Stimulated activated CD8-positive, alpha-beta memory T cell treated with anti-CD3 and anti-CD28 coated beads, Interleukin-7, amount 100 ng/mL, for 48 hours (primary cell): ENCODE results near the gene ZNF862.
"Not testable (repeated sequence)": the region's sequence is repeated elsewhere in the genome, so short reads cannot be mapped to it uniquely, and the experiment has no call there.

Experiments
- DNase-seq, 2 donors: peaks; one replicate each; pipeline ENCODE4 v3.0.0-alpha.2; 2020; ENCODE audit warnings: low read depth in 1 of 2; ENCODE audit errors: extremely low read depth in 1 of 2

ZNF862 gene

DNA sequence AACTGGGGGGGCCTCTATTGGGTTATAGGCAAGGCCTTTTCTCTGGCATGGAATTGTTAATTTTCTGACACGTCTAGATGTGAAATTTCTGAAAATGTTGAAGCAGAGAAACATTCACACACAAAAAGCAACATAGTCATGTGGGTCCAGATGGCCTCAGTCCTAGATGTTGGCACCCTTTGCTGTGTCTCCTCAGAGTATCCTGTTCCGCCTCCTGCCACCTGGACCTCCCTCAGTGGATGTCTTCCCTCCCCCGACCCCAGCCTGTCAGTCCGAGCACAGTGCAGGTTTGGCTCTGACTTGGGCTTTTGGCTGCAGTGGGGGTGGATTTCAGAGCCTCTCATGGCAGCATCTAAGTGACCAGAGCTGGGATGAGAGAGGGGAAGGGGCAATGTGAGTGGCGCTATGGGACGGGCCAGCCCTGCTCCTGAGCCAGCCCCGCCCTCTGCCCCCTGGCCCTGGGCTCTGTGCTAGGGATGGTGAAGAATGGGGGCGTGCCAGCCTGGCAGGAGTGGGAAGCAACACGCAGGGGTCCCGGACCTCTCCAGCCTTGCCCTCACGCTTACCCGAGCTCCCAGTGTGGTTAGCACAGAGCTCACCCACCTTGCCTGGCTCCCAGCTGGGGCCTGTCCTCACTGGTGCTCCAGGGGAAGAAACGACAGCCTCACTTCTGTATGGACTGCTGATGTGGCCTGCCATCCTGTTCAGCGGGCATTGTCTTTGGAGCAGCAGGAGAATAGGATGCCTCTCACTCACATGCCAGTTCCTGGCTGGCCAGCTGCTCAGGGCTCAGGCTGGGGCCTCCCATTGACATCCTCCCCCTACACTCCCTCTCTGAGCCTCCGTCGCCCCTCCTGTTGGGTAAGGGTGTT is 41.8 kb downstream of the ZNF862 start:
- DNase-seq, result no peak

DNA sequence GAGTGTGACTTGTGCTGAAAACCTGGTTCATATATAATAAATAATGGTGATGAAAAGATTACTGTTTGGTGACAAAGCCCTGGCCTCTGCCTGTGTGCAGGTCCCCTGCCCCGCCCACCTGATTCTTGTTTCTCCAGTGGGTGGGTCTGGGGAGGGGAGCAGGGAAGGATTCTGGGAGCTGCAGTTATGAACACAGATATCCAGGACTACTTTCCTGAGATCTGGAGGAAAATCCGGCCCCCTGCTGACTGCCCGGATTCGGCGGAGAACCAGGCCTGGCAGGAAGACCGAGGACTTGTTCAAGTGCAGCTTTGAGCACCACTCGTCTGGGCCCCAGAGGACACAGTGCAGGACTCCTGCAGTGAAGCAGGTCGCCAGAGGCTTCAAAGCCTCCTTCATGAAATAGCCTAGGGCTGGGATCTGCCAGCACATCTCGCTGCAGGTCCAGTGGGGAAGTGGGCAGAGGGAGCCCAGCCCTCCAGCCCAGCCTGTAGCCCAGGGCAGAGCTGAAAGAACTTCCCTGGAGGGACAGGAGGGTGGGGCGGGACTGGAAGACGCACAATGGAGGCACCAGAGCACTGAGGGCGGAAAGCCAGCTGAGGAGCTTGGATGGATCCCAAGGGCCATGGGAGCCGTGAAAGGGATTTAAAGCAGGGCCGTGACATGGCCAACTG is 42.6 kb downstream of the ZNF862 start:
- DNase-seq, result no peak

DNA sequence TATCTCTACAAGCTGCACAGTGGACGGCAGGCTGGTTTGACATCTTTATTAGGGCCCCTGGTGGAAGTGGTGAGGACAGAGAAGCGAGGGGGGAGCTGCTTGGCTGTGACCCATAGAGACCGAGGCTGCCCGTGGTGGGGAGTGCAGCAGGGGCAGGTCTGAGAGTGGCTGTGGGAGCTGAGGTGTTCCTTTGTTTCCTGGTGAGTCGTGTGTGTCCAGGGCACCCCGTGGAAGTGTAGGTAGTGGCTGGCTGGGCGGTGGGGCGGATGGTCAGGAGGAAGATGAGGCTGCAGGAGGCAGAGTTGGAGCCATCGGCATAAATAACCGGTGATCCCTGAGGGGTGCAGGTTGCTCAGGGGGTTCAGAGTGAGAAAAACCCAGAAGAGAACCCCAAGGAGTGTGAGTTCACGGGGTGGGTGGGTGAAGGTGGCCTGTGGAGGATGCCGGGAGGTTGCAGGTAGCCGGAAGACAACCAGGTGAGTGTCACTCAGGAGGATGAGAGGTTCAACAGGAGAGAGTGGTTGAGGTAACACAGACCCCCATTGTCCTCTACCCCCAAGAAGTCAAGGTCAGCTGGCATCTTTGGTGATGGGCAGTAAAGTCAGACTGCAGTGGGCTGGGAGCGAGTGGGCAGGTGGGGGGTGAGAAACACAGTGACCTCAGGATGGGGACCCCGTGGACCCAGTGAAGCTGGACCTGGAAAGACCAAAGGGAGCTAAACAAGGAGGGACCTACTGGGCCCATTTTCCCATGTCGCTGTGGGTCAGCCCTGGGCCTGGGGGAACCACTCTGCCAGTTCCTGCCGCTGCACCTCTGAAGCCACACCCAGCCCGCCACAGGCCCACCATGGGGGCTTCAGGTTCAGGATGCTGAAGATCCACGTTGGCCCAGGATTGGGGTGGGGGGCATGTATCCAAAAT is 43.4 kb downstream of the ZNF862 start:
- no peak for DNase-seq

DNA sequence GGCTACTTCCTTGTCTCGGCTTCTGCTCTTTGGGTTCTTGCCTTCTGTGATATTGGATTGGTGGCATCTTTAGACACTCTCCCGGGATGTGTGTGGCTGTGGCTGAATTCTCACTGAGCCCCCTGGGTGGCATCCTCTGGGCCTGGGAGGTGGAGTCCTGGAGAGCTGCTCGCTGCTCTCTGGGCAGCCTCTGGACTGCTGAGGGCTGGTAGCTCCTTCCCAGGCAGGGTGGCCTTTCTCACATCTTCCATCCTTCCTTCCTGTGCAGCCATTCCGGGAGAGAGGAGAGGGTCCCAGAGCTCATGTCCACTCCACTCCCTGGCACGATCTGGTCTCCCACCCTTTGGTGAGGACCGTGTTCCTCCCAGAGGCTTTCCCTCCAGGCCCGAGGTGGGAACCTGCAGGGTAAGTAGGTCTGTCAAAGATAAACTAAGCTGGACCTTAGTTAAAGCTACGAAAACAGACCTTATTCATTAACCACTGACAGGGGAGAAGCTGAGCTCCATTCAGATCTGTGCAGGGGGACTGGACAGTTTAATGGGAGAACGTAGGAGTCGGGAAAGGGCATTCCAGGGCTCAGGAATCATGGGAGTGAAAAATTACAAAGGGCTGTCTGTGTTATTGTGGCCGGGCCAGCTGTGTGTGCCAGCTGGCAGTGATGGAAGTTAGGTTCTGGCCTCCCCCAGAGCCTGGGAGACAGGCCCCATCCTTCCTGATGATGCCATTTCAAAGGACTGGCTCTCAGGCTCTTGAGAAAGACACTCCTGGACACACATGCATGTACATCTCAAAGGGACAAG is 44.3 kb downstream of the ZNF862 start:
- no peak for DNase-seq

DNA sequence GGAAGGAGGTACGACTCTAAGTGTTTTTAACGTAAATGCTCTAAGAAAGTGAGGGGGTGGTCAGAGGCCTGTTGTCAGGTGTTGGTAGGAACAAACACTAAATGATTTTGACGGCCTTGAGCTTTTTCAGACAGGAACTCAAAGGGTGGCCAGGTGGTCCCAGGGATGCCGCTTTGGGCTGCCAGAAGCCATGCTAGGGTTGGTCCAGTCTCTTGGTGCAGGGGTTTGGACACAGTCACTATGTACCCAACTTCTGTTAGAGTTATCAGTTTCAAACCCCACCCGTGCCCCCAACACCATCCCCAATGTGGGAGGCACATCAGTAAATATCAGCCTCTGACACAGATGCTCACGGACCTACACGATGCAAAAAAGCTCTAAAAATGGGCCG is 44.9 kb downstream of the ZNF862 start:
- no peak for DNase-seq

DNA sequence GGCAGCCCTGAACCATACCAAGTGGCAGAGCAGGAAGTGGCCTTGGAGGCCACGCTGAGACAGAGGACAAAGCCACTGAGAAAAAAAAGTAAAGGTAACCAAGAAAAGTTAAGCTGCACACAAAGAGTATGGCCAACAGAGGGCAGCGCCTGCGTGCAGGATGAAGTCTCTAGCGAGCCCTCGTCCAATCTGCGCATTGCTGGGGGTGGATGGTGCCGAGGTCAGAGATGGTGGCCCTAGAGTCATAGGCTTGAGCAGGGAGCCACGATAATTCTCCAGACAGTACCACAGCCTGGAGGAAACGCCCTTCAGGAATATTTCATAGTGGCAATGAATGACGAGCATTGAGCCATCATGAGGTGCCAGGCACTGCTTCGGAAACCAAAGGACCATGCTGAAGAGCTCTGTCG is 45.3 kb downstream of the ZNF862 start:
- DNase-seq, result peak in 1 of 2 donors; percentile 55

DNA sequence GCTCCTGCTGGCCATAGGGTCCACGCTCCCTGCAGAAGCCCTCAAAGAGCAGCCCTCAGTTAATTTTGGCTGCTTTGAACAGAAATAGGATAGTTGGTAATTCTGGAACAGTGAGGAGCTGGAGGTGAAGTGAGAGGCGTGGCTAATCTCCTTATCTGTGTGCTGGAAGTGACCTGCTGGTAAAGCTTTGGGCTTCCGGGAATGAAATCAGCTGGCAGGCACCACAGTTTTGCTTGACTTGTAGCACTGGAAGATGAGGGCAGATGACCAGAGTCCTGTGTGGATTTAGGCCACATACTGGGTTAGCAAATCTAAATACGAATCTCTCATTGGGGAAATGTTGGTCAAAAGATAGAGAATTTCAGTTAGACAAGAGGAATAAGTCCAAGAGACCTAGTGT is 45.8 kb downstream of the ZNF862 start:
- no peak for DNase-seq

DNA sequence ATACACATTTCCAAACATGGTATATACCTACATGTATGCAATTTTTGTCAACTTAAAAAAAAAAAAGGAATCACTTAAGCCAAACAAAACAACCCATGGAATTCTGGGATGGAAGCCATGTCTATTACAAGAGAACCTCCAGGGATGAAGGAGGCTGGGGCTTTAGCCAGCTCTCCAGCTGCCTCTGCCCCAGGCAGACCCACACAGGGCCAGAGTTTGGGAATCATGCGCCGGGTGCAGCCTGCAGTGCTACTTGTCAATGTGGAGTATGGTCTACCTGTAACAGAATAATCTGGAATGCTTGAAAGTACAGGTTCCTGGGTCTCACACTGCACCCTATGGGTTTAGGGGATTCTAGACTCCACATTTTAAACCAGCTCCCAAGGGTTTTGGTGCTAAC is 46.4 kb downstream of the ZNF862 start:
- DNase-seq, result no peak

DNA sequence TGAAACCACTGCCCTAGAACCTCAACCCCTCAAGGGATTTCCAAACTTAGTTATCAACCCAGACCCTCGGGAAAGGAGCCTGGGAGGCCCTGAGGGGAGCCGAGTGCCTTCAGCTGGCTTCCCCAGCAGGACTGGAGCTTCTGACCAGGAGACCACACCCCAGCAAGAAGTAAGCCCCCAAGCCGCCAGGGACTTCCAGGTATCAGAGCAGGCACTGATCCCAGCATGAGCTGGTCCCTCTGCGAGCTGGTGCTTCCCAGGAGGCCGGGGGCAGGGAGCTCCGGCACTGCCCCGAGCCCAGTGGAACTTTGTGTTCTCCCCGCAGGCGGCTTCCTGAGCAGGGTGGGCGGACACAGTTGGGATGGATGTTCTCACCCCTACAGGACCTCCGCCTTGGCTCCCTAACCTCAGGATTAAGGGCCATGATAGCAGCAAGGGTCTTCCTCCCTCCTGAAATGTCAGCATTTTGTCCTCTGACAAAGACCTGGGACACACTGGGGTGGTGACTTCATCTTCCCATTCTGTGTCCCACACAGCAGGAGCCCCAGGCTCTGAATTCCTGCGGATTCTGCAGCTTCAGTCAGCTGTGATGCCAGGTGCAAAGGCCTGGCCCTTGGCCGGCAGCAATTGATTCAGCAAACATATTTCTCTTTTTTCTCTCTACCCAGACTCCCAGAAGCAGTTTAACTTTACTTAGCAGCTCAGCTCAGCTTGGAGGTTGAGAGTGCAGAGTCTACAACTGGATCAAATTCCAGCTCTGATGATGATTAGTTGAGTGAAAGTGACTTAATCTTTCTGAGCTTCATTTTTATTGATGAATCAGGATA is 47.2 kb downstream of the ZNF862 start:
- DNase-seq, result no peak

DNA sequence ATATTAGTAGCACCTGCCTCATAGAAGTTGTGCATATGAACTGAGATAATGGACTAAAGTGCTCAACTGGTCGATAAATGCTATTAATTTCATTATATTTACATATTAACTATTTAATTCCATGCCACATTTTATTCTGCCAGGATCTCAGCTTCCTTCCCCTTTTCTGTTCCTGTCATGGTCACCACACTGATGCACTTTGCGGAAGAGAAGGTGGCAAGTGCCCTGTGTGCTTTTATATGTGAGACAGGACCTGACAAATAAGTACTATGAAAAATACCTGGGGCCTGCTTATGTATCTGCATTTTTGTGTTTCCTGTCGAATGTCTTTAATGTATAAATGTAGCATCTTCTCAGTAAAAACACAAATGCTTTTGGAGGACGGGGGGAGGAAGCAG is 47.8 kb downstream of the ZNF862 start:
- no peak for DNase-seq

DNA sequence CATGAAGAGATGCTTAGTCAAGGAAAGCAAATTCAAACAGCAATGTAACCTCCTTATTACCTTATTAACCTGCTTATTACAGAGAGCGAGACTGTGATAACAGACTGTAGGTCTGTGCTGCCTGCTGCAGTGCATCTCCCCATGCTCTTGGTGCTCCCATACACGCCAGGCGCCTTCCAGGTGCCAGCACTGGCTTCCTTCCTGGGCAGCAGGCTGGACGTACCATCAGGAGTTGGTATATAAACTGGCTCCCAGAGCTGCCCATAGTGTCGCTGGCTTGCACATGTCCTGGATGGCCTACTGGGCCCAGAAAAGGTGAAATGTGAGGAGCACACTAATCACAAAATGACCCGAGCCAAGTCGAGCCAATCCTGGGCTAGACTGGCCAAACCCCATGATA is 49.1 kb downstream of the ZNF862 start:
- DNase-seq, result no peak

DNA sequence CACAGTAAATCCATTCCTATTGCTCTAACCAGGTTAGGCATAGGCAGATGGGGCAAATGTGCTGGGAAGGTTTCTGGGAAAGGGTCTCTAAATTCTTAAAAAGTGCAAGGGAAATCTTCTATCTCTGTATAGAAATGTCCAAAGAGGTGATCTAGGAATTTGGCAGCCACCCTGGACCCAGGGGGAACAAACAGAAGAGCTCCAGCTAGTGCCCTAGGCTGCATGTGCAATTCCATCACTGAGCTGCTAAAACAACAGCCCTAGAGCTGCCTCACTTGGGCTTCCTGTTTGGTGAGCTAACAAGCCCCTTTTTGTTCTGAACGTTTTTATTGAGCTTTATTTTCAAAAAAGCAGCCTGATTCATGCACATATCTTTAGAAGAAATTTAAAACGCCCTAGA is 52.5 kb downstream of the ZNF862 start:
- not testable (repeated sequence) for DNase-seq

DNA sequence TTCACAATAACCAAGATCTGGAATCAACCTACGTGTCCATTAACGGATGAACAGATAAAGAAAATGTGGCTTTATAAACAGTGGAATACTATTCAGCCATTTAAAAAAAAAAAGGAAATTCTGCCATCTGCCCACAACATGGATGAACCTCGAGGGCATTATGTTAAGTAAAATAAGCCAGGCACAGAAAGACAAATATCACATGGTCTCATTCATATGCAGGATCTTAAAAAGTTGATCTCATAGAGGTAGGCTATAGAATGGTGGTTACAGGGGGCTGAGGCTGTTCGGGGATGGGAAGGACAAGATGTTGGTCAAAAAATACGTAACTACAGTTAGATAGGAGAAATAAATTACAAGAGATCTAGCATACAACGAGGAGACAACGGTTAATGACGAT is 56.8 kb downstream of the ZNF862 start:
- not testable (repeated sequence) for DNase-seq

DNA sequence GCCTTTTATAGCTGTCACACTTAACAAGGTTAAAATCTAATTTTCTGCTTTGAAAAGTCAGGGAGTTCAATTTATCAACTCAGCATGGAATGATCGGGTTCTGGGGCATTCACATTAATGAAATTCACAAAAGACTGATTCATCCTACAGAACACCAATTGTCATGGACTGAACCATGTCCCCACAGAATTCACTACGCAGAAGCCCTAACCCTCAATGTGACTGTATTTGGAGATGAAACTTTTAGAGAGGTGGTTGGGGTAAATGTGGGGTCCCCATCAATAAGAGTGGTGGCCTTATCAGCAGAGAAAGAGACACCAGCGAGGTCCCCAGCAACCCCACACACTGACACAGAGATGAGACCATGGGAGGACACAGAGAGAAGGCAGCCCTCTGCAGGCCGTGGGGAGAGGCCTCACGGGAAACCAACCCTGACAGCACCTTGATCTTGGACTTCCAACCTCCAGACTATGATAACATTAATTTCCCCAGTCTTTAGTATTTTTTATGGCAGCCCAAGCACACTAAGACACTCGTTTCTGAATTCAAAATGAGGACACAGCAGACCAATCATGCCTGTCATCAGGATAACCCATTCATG is 69.7 kb downstream of the ZNF862 start:
- not testable (repeated sequence) for DNase-seq

DNA sequence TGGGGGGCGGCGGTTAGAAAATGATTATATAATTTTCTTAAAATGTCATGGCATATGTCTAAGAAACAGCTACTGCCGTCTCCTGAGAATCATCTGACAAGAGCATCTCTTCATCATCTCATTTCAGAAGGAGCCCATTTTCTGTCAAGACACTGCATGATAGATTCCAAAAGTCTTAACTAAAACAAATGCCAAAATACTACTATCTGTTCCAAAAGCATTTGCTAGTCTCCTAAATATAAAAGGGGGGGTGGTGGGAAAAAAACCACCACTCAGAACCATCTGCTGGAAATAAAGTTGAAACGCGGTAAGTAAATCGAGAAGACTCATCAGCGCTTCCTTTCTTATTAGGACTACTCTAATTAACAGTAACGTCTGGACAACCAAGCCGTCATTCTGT is 72.0 kb downstream of the ZNF862 start:
- DNase-seq, result not testable (repeated sequence)

DNA sequence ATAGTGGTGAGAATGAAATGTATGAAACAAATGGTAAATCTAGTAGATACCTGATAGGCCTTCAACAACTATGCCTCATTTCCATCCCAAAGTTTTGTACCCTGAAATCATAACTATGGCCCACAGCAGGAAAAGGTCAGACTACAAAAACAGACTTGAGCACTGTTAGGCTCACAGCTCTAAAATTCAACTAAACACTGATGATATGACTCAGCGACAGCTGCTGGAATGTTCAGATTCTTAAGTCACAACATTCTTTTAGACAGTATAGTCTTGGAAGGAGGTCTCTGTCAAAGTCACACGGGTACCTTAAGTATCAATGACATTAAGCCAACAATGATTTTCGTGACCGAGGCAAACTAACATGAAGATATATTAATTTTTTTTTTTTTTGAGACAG is 74.0 kb downstream of the ZNF862 start:
- not testable (repeated sequence) for DNase-seq
